MM.1S (cell line): ENCODE results near the gene DAD1.

Source experiments
- EZH2 ChIP-seq: fragments of 300-600 bp; sonication (generic); optimal IDR thresholded peaks from 2 replicates; pipeline ENCODE3; 2017; ENCODE audit warnings: low read depth, mild to moderate bottlenecking, antibody characterized with exemption, low read length, mixed read lengths
- EZH2phosphoT487 ChIP-seq: fragments of 300-600 bp; sonication (generic); IDR thresholded peaks from 2 replicates; pipeline ENCODE4 v1.6.1; 2018; ENCODE audit warnings: antibody characterized with exemption, low read length
- TF ChIP-seq, protein P1 (sequence below): fragments of 300-600 bp; sonication (generic); IDR thresholded peaks from 2 replicates; pipeline ENCODE4 v1.5.1; 2016; ENCODE audit warnings: antibody characterized with exemption, low read length, mixed read lengths

DNA sequence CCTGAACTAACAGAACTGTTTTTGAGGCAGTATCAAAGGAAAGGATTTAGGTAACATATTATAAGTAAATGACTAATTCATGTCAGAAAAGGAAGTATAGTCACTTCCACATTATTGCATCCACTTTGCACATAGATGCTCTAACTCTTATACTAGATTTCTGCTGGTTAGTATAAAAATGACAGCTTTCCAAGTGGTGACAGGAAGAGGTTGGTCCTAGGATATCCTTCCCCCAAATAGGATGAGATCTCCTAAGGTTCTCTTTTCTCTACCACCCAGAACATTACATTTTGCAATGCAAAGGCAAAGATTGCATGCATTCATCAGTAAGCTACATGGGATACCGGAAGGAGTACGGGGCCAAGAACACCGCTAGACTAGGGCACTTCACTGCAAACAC lies 15.2 kb downstream of the DAD1 start:
- no peak for TF ChIP-seq EZH2phosphoT487
- TF ChIP-seq, protein P1, sequence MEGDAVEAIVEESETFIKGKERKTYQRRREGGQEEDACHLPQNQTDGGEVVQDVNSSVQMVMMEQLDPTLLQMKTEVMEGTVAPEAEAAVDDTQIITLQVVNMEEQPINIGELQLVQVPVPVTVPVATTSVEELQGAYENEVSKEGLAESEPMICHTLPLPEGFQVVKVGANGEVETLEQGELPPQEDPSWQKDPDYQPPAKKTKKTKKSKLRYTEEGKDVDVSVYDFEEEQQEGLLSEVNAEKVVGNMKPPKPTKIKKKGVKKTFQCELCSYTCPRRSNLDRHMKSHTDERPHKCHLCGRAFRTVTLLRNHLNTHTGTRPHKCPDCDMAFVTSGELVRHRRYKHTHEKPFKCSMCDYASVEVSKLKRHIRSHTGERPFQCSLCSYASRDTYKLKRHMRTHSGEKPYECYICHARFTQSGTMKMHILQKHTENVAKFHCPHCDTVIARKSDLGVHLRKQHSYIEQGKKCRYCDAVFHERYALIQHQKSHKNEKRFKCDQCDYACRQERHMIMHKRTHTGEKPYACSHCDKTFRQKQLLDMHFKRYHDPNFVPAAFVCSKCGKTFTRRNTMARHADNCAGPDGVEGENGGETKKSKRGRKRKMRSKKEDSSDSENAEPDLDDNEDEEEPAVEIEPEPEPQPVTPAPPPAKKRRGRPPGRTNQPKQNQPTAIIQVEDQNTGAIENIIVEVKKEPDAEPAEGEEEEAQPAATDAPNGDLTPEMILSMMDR, result no peak
- no peak for TF ChIP-seq EZH2
